Stimulated activated CD8-positive, alpha-beta memory T cell treated with anti-CD3 and anti-CD28 coated beads, Interleukin-4, amount 100 ng/mL, for 48 hours (primary cell): ENCODE measurements around the gene GM2A.
A peak's percentile ranks its signal among the peaks of the same experiment; 100 is the strongest.
"Not testable (repeated sequence)": the region's sequence is repeated elsewhere in the genome, so short reads cannot be mapped to it uniquely, and the experiment has no call there.

Experiments used
- DNase-seq: peaks from one replicate; pipeline ENCODE4 v3.0.0-alpha.2; 2020

Gene GM2A

DNA sequence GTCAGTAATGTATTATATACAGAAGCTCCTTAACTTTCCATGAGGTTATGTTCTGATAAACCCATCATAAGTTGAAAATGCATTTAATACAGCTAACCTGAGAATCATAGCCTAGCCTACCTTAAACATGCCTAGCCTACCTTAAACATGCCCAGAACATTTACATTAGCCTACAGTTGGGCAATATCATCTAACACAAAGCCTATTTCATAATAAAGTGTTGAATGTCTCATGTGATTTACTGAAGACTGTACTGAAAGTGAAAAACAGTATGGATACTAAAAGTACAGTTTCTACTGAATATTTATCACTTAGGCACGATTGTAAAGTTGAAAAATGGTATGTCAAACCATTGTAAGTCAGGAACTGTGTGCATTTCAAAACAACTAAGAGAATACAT lies 1.6 kb downstream of the GM2A start:
- DNase-seq, result no peak

GRCh38 chr5:151254990-151255389 lies 2.0 kb downstream of the GM2A start:
- not testable (repeated sequence) for DNase-seq

DNA sequence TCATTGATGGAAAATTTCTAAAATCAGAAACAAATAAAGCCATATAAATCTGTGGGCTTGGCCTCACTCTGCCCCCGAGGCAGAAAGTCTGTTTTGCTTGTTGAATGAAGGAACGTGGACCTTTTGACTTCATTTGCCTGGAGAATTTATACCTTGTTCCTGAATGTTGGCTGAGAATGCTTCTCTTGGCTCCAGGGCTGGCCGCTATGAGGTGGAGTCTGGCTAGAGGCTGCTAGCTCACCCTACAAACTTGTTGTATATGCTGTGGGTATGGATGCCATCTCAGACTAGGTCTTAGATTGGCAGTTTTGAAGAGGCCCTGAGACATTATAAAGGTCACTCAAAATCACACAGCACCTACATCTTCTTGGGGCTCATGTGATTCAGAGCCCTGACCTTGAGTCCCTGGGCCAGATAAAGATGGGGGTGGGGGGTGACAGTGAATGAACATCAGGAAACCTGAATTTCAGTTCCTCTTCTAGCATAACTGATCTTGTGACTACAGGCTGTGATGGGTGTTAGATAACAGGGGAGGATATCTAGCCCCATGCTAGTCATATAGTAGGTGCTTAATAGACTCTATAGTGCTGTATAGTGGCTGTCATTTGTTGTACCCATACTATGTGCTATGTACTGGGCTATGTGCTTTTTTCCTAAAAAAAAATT lies 2.8 kb downstream of the GM2A start:
- DNase-seq, result no peak

GRCh38 chr5:151257731-151258181 lies 4.8 kb downstream of the GM2A start:
- DNase-seq, result no peak

GRCh38 chr5:151258201-151258611 lies 5.2 kb downstream of the GM2A start:
- no peak for DNase-seq

DNA sequence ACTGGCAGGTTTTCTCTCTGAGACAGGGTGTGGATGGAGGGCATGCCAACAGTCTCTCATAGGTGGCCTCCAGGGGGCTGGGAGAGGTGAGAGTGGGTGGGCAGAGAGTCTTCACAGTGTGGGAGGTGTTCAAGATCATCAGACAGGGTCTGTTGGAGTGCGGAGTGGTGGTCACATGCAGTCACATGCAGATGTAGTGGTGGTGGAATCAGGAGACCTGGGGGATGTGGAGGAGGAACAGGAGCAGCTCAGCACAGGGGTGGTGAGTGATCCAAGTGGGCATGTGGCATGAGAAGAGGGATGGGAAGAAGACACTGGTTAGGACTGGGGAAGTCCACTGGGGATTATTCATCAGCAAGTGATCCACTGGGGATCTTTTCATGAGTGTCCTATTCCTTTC lies 5.8 kb downstream of the GM2A start:
- DNase-seq, result no peak

GRCh38 chr5:151259931-151260330 lies 6.9 kb downstream of the GM2A start:
- DNase-seq, result no peak

DNA sequence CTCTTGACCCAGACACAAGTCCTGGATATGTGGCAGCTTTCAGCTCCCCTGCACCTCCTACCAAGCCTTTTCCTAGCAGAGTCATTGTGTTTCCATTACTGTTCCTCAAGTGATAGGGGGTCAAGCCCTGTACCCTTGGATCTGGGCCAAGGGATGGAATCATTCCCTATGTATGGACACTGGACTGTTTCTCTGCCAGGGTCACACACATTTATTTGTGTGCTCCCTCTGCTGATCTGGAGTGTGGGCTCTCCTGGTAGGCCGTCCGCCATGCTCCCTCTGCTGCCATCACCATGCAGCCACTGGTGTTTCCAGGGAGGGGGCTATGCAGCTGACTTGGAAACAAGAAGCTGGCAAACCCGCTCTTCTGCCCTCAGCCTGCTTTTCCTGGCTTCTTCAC lies 9.5 kb downstream of the GM2A start:
- DNase-seq, result no peak

- DNase-seq, result peak; percentile 51
Observed at GRCh38 chr5:151264113-151264512, 11.1 kb downstream of the GM2A start.

GRCh38 chr5:151267491-151268260 lies 14.7 kb downstream of the GM2A start:
- no peak for DNase-seq

- no peak for DNase-seq
Observed at GRCh38 chr5:151270599-151270998, 17.6 kb downstream of the GM2A start.

GRCh38 chr5:151271336-151271735 lies 18.4 kb downstream of the GM2A start:
- DNase-seq, result no peak

- DNase-seq, result no peak
Observed at GRCh38 chr5:151274666-151275065, 21.7 kb downstream of the GM2A start.

- DNase-seq, result no peak
Observed at GRCh38 chr5:151275803-151276202, 22.8 kb downstream of the GM2A start.

DNA sequence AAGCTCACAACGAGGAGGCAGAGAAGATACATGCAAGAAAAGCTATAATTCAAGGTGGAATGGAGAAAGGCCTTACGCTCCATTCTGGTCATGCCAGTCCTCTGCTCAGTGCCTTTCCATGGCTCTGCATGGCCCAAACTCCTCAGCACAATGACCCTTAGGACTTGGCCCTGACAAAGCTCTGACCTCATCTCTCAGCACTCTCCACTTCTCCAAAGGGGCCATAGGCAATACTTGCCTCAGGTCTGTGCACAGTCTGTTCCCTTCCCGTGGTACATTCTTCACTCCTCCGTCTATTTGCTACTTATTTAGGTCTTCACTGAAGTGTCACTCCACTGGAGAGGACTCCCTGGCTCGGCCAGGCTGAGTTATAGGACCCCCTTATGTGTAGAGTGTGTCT lies 25.9 kb downstream of the GM2A start:
- no peak for DNase-seq

- DNase-seq, result no peak
Observed at GRCh38 chr5:151280443-151280842, 27.5 kb downstream of the GM2A start.

GRCh38 chr5:151281001-151281639 lies 28.1 kb downstream of the GM2A start:
- DNase-seq, result no peak

DNA sequence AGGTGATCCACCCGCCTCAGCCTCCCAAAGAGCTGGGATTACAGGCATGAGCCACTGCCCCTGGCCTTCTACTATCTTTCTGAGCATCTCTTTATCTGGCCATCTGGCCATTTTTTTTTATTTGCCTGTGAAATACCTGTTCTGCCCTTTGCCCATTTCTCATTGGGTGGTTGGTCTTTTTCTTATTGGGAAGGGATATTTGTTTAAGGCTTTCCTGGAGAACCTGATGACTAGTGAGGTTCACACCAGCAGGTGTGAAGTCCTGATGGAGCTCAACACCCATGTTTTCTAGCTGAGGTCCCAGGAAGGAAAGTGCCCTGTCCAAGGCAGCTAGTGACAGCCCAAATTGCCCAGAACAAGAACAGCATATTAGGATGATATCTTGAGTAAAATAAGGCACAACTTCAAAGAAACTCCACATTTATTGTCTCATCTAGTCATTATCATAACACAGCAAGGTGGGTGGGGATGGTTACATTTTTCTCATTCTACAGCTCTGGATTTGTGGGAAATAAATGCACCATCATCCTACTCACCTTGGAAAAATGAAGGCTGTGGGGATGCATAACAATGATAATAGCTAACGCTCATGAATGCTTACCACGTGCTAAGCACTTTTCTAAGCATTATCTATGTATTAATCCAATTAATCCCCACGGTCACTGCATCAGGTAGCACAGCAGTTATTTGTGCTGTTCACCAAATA lies 30.3 kb downstream of the GM2A start:
- DNase-seq, result no peak

DNA sequence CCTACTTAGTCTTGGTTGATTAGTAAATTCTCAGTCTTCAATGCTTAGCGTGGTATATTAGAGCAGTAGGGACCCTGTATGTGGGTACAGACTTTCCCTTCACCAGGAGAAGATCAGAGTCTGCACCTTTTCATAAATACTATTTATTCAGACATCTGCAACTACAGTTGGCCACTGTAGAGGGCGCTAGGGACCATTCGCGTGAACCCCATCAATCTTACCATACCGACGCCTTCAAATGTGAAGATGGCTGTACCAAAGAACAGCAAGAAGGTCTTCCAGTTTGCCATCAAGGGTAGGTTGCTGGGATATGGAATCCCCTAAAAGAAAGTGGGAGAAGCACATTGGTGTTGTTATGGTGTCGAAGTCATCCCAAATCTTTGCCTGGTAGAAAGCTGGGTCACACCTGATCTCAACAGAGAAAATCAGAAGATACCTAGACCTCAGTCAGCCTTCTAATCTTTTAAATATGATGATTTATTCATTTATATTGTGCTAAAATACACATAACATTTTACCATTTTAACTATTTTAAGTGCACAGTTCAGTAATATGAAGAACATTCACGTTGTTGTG lies 31.5 kb downstream of the GM2A start:
- DNase-seq, result peak; percentile 30

- no peak for DNase-seq
Observed at GRCh38 chr5:151285683-151286082, 32.7 kb downstream of the GM2A start.

- DNase-seq, result no peak
Observed at GRCh38 chr5:151286246-151286645, 33.3 kb downstream of the GM2A start.

DNA sequence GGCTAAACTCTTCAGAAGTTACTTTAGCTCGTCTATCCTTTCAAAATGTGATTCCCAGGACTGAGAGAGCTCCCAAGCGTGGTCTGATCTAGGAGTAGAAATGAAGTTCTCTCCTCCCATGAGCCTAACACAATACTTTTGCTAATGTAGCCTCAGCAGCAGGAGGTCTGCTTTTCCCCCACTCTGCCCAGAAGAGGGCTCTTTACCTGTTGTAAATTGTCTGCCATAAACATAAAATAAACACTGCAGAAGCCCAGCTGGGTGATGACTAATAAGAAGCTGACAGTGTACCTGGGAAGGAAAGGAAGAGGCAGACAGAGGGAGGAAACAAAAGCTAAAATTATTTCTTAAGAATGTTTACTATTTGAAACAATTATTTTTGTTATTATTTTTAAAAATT lies 35.2 kb downstream of the GM2A start:
- no peak for DNase-seq

GRCh38 chr5:151293624-151294023 lies 40.6 kb downstream of the GM2A start:
- no peak for DNase-seq
